ENCODE measurements around the gene TNFRSF19. TPM values are rescaled to one million over a fixed set of nuclear protein-coding genes. Genes with fewer than 3 reads are reported as not detected.

The TNFRSF19 gene
- total RNA-seq, 3 donors from 2014 or later (not counting 1 experiment from before 2014, with no cell fraction given): 0.07 to 0.60 (median 0.36) TPM

GRCh38 chr13:23600100-23600499 lies 29.9 kb downstream of the TNFRSF19 start:
- Mint-ChIP-seq H3K4me1 (no peaks in the 10 kb centered on the region), H3K27ac (no peak overlapping the region), H3K27me3 (ENCODE audit: low read depth in 2 of 2) (peaks cover 34 to 73% of the 10 kb centered on the region in 2 donors), H3K4me3 (no peak overlapping the region), H3K9me3 (peaks cover 0 to 5% of the 10 kb centered on the region in 2 donors), H3K36me3 (no peaks in the 10 kb centered on the region)
- Histone ChIP-seq H3K27ac (ENCODE audit: low read length) (no peak overlapping the region), H3K27me3 (ENCODE audit: control insufficient read depth, insufficient read depth, low read length) (peaks cover 2% of the 10 kb centered on the region), H3K36me3 (ENCODE audit: control insufficient read depth, insufficient read depth, low read length) (no peaks in the 10 kb centered on the region), H3K4me3 (ENCODE audit: low read length) (no peak overlapping the region), H3K9me3 (ENCODE audit: control insufficient read depth, insufficient read depth, low read length) (no peaks in the 10 kb centered on the region), H3K4me1 (ENCODE audit: control insufficient read depth, insufficient read depth, low read length) (no peaks in the 10 kb centered on the region)
- ATAC-seq (no peak), DNase-seq (no peak)
- intact Hi-C loops (cut with micrococcal nuclease): no loop called here
- 90% methylated on average over 3 of the region's 3 CpGs for WGBS (ENCODE audit: insufficient coverage)
- TF ChIP-seq CTCF (IDR thresholded peaks at IDR 0.05): no peak

GRCh38 chr13:23600534-23600933 lies 30.3 kb downstream of the TNFRSF19 start:
- Histone ChIP-seq H3K27ac (ENCODE audit: low read length) (no peak overlapping the region), H3K4me3 (ENCODE audit: low read length) (no peak overlapping the region), H3K4me1 (ENCODE audit: control insufficient read depth, insufficient read depth, low read length) (no peaks in the 10 kb centered on the region), H3K36me3 (ENCODE audit: control insufficient read depth, insufficient read depth, low read length) (no peaks in the 10 kb centered on the region), H3K9me3 (ENCODE audit: control insufficient read depth, insufficient read depth, low read length) (no peaks in the 10 kb centered on the region), H3K27me3 (ENCODE audit: control insufficient read depth, insufficient read depth, low read length) (peaks cover 2% of the 10 kb centered on the region)
- TF ChIP-seq CTCF (IDR thresholded peaks at IDR 0.05): no peak
- H3K36me3 Mint-ChIP-seq: no peaks in the 10 kb centered on the region
- peaks cover 0 to 5% of the 10 kb centered on the region in 2 donors for H3K9me3 Mint-ChIP-seq
- H3K4me3 Mint-ChIP-seq: no peak overlapping the region
- no peak for ATAC-seq
- H3K27ac Mint-ChIP-seq: no peak overlapping the region
- intact Hi-C loops (cut with micrococcal nuclease): no loop called here
- no peaks in the 10 kb centered on the region for H3K4me1 Mint-ChIP-seq
- no peak for DNase-seq
- H3K27me3 Mint-ChIP-seq (ENCODE audit: low read depth in 2 of 2): peaks cover 30 to 73% of the 10 kb centered on the region in 2 donors

- 88% methylated on average over 3 of the region's 3 CpGs for WGBS (ENCODE audit: insufficient coverage)
- Mint-ChIP-seq H3K36me3 (no peaks in the 10 kb centered on the region), H3K27me3 (ENCODE audit: low read depth in 2 of 2) (peaks cover 9 to 45% of the 10 kb centered on the region in 2 donors), H3K4me3 (no peak overlapping the region), H3K27ac (no peak overlapping the region), H3K4me1 (peaks cover 18% of the 10 kb centered on the region in 2 donors), H3K9me3 (no peaks in the 10 kb centered on the region)
- no peaks in the 10 kb centered on the region for H3K9me3 ChIP-seq (ENCODE audit: control insufficient read depth, insufficient read depth, low read length)
- H3K27ac ChIP-seq (ENCODE audit: low read length): no peak overlapping the region
- peaks cover 2% of the 10 kb centered on the region for H3K27me3 ChIP-seq (ENCODE audit: control insufficient read depth, insufficient read depth, low read length)
- ATAC-seq: no peak
- no peak for DNase-seq
- intact Hi-C loops (cut with micrococcal nuclease): no loop called here
- no peak overlapping the region for H3K4me3 ChIP-seq (ENCODE audit: low read length)
- no peak for TF ChIP-seq CTCF (IDR thresholded peaks at IDR 0.05)
- no peaks in the 10 kb centered on the region for H3K36me3 ChIP-seq (ENCODE audit: control insufficient read depth, insufficient read depth, low read length)
- H3K4me1 ChIP-seq (ENCODE audit: control insufficient read depth, insufficient read depth, low read length): peaks cover 7% of the 10 kb centered on the region
Observed at GRCh38 chr13:23605831-23606230, 35.6 kb downstream of the TNFRSF19 start.

- no peaks in the 10 kb centered on the region for H3K9me3 Mint-ChIP-seq
Observed at GRCh38 chr13:23608138-23608537, 37.9 kb downstream of the TNFRSF19 start.

More at GRCh38 chr13:23608138-23608537, 37.9 kb downstream of the TNFRSF19 start:
- Mint-ChIP-seq H3K27ac (no peak overlapping the region), H3K36me3 (no peaks in the 10 kb centered on the region), H3K27me3 (ENCODE audit: low read depth in 2 of 2) (peaks cover under 1 to 26% of the 10 kb centered on the region in 2 donors), H3K4me3 (no peak overlapping the region), H3K4me1 (peaks cover 18% of the 10 kb centered on the region in 2 donors)
- Histone ChIP-seq H3K27ac (ENCODE audit: low read length) (no peak overlapping the region), H3K27me3 (ENCODE audit: control insufficient read depth, insufficient read depth, low read length) (no peaks in the 10 kb centered on the region), H3K4me1 (ENCODE audit: control insufficient read depth, insufficient read depth, low read length) (peaks cover 7% of the 10 kb centered on the region), H3K4me3 (ENCODE audit: low read length) (no peak overlapping the region), H3K36me3 (ENCODE audit: control insufficient read depth, insufficient read depth, low read length) (no peaks in the 10 kb centered on the region), H3K9me3 (ENCODE audit: control insufficient read depth, insufficient read depth, low read length) (no peaks in the 10 kb centered on the region)
- 91% methylated on average over 2 of the region's 3 CpGs for WGBS (ENCODE audit: insufficient coverage)
- intact Hi-C loops (cut with micrococcal nuclease): no loop called here
- DNase-seq (no peak), ATAC-seq (no peak)
- TF ChIP-seq CTCF (IDR thresholded peaks at IDR 0.05): no peak
